Thoracic aorta (tissue), 2 donors: Measurements from ENCODE around the gene ITLN1. TPM values are rescaled to one million over a fixed set of nuclear protein-coding genes. Genes with fewer than 3 reads are reported as not detected.
"Not testable (repeated sequence)": the region's sequence is repeated elsewhere in the genome, so short reads cannot be mapped to it uniquely, and the experiment has no call there.

ENCODE experiments used
- ATAC-seq: fragments of 150-250 bp; one replicate; pipeline ENCODE4 v1.8.0; 2017; ENCODE audit warnings: low read depth; ENCODE audit not compliant: insufficient number of reproducible peaks, low FRiP score
- DNase-seq: peaks from one replicate; pipeline ENCODE4 v3.0.0-alpha.2; 2020; ENCODE audit warnings: low spot score
- H3K27ac ChIP-seq, 2 donors: fragments of 200-600 bp; sonication (generic); 1 replicate in 1 of 2; 2 replicates in 1 of 2; pipeline ENCODE4 v1.5.1; 2016; ENCODE audit warnings: mild to moderate bottlenecking in 2 of 2, moderate library complexity in 2 of 2
- H3K27me3 ChIP-seq: fragments of 200-600 bp; sonication (generic); replicated peaks from 2 replicates; pipeline ENCODE4 v1.6.0; 2016; ENCODE audit warnings: mild to moderate bottlenecking; ENCODE audit not compliant: insufficient read depth
- H3K36me3 ChIP-seq: fragments of 200-600 bp; sonication (generic); one replicate; pipeline ENCODE4 v1.5.1; 2016
- H3K4me1 ChIP-seq, 2 donors: fragments of 200-600 bp; sonication (generic); 1 replicate in 1 of 2; 2 replicates in 1 of 2; pipeline versions ENCODE4 v1.5.1 to v1.6.0; 2016; ENCODE audit warnings: low read depth in 2 of 2, mild to moderate bottlenecking in 1 of 2; ENCODE audit not compliant: control insufficient read depth in 1 of 2
- H3K4me3 ChIP-seq: fragments of 200-600 bp; sonication (generic); 2 replicates; pipeline ENCODE4 v1.5.1; 2016; ENCODE audit warnings: mild to moderate bottlenecking
- H3K9me3 ChIP-seq: fragments of 200-600 bp; sonication (generic); 2 replicates; pipeline ENCODE4 v1.5.1; 2016
- CTCF ChIP-seq: fragments of 200-600 bp; sonication (generic); IDR thresholded peaks from one replicate; pipeline ENCODE4 v1.5.1; 2019; ENCODE audit warnings: antibody characterized with exemption
- total RNA-seq, 2 donors: library from RNA; depleted of rRNA; stranded (reverse); fragments of >200 nt; gene quantifications; one replicate each; pipeline versions ENCODE4 v1.1.0 to v1.2.3, GENCODE V29; 2016

The ITLN1 gene
- total RNA-seq, 2 donors from 2014 or later, result 0.56 to 51.7 TPM

GRCh38 chr1:160904783-160905616 lies 20.0 kb upstream of the ITLN1 start:
- Histone ChIP-seq H3K9me3 (no peaks in the 10 kb centered on the region), H3K4me3 (no peak overlapping the region), H3K27ac (peak overlapping the region; percentile 3 to 73), H3K36me3 (no peaks in the 10 kb centered on the region), H3K4me1 (peaks cover 0 to 49% of the 10 kb centered on the region in 2 donors), H3K27me3 (no peaks in the 10 kb centered on the region)
- DNase-seq, result no peak
- ATAC-seq, result no peak
- TF ChIP-seq CTCF, result no peak

- ATAC-seq, DNase-seq, H3K27me3 ChIP-seq, H3K27ac ChIP-seq, H3K4me3 ChIP-seq, H3K36me3 ChIP-seq, H3K9me3 ChIP-seq: not testable (repeated sequence)
- H3K4me1 ChIP-seq, result peaks cover 0 to 29% of the 10 kb centered on the region in 2 donors
Measured at GRCh38 chr1:160902251-160902650, 17.3 kb upstream of the ITLN1 start.

GRCh38 chr1:160901768-160902167 lies 16.8 kb upstream of the ITLN1 start:
- no peaks in the 10 kb centered on the region for H3K27me3 ChIP-seq
- H3K4me3 ChIP-seq, result no peak overlapping the region
- no peak for TF ChIP-seq CTCF
- H3K9me3 ChIP-seq, result no peaks in the 10 kb centered on the region
- H3K27ac ChIP-seq, result no peak overlapping the region
- H3K36me3 ChIP-seq, result no peaks in the 10 kb centered on the region
- no peak for ATAC-seq
- DNase-seq, result no peak
- H3K4me1 ChIP-seq, result peaks cover 0 to 24% of the 10 kb centered on the region in 2 donors

- not testable (repeated sequence) for H3K9me3 ChIP-seq, H3K4me3 ChIP-seq, H3K36me3 ChIP-seq, ATAC-seq, H3K27ac ChIP-seq, DNase-seq, H3K27me3 ChIP-seq
- H3K4me1 ChIP-seq, result peaks cover 0 to 14% of the 10 kb centered on the region in 2 donors
Measured at GRCh38 chr1:160900683-160901082, 15.7 kb upstream of the ITLN1 start.

- not testable (repeated sequence) for H3K4me1 ChIP-seq, H3K27ac ChIP-seq, H3K27me3 ChIP-seq, ATAC-seq, H3K9me3 ChIP-seq, H3K36me3 ChIP-seq, DNase-seq, H3K4me3 ChIP-seq
Measured at GRCh38 chr1:160894368-160895135, 9.6 kb upstream of the ITLN1 start.

- Histone ChIP-seq H3K36me3 (no peaks in the 10 kb centered on the region), H3K9me3 (no peaks in the 10 kb centered on the region), H3K4me1 (no peaks in the 10 kb centered on the region), H3K4me3 (no peak overlapping the region), H3K27ac (no peak overlapping the region), H3K27me3 (no peaks in the 10 kb centered on the region)
- no peak for ATAC-seq
- DNase-seq, result no peak
- TF ChIP-seq CTCF, result no peak
Measured at GRCh38 chr1:160891474-160891873, 6.5 kb upstream of the ITLN1 start.
